Peyer's patch (tissue), 4 donors: ENCODE data around the gene ZNF207. TPM values are rescaled to one million over a fixed set of nuclear protein-coding genes. Genes with fewer than 3 reads are reported as not detected.
A peak's percentile ranks its signal among the peaks of the same experiment; 100 is the strongest.

ENCODE experiments used
- DNase-seq, 3 donors: peaks; one replicate each; pipeline ENCODE4 v3.0.0-alpha.2; 2017 to 2019
- H3K27ac ChIP-seq, 4 donors: fragments of 200-600 bp; sonication (generic); one replicate each; pipeline ENCODE4 v1.5.1; 2016 to 2019
- H3K27me3 ChIP-seq, 2 donors: fragments of 200-600 bp; sonication (generic); one replicate each; pipeline ENCODE4 v1.5.1; 2019
- H3K36me3 ChIP-seq, 3 donors: fragments of 200-600 bp; sonication (generic); one replicate each; pipeline ENCODE4 v1.5.1; 2016 to 2019
- H3K4me1 ChIP-seq, 4 donors: fragments of 200-600 bp; sonication (generic); one replicate each; pipeline ENCODE4 v1.5.1; 2016 to 2019
- H3K4me3 ChIP-seq, 4 donors: fragments of 200-600 bp; sonication (generic); 1 replicate in 3 of 4; 2 replicates in 1 of 4; pipeline ENCODE4 v1.5.1; 2016 to 2019; ENCODE audit warnings: mild to moderate bottlenecking in 1 of 4
- H3K9me3 ChIP-seq, 4 donors: fragments of 200-600 bp; sonication (generic); one replicate each; pipeline ENCODE4 v1.5.1; 2016 to 2019; ENCODE audit warnings: mild to moderate bottlenecking in 1 of 4
- CTCF ChIP-seq, 6 experiments: fragments of 450-650 bp in 4 of 6; fragments of 200-600 bp in 2 of 6; sonication (generic) in 1 of 6; IDR thresholded peaks; one replicate each; pipeline ENCODE4 v1.5.1; 2017 to 2019; ENCODE audit warnings: antibody characterized with exemption in 6 of 6, mild to moderate bottlenecking in 3 of 6, moderate library complexity in 1 of 6
- POLR2A ChIP-seq, 2 donors: fragments of 450-650 bp; IDR thresholded peaks; one replicate each; pipeline ENCODE4 v1.5.1; 2017; ENCODE audit warnings: antibody characterized with exemption in 2 of 2, mild to moderate bottlenecking in 2 of 2, moderate library complexity in 2 of 2
- total RNA-seq, 4 donors: library from RNA; depleted of rRNA; stranded (reverse); fragments of >200 nt; gene quantifications; one replicate each; pipeline ENCODE4 v1.1.0, GENCODE V29; 2016

ZNF207 gene
- total RNA-seq, 4 donors from 2014 or later = 139 to 234 (median 184) TPM

GRCh38 chr17:32335687-32336086 lies 14.3 kb upstream of the ZNF207 start:
- TF ChIP-seq CTCF (IDR thresholded peaks at IDR 0.05) (no peak), POLR2A (IDR thresholded peaks at IDR 0.05) (no peak)
- no peaks in the 10 kb centered on the region for H3K27me3 ChIP-seq
- H3K36me3 ChIP-seq = peaks cover 0 to 47% (median 0%) of the 10 kb centered on the region in 3 donors
- H3K4me3 ChIP-seq = no peak overlapping the region
- no peaks in the 10 kb centered on the region for H3K9me3 ChIP-seq
- H3K27ac ChIP-seq = no peak overlapping the region
- no peak for DNase-seq
- H3K4me1 ChIP-seq = no peaks in the 10 kb centered on the region

- peak in 2 of 3 donors; percentile 31 to 54 for DNase-seq
Observed at GRCh38 chr17:32341141-32341856, 8.7 kb upstream of the ZNF207 start.

GRCh38 chr17:32341857-32342602 lies 7.9 kb upstream of the ZNF207 start, which contains the start of gene C17orf75:
Gene C17orf75 (minus strand): TSS chr17:32342173. CDS start chr17:32342139, 34 bp downstream.
- Histone ChIP-seq H3K27ac (peak within 1 kb of the TSS; percentile 60 to 85 (median 74)), H3K9me3 (no peaks in the 10 kb centered on the region), H3K4me3 (peak within 1 kb of the TSS; percentile 56 to 84 (median 68)), H3K27me3 (no peaks in the 10 kb centered on the region), H3K36me3 (peaks cover 0 to 22% (median 0%) of the 10 kb centered on the region in 3 donors), H3K4me1 (peaks cover 0 to 14% (median 0%) of the 10 kb centered on the region in 4 donors)
- DNase-seq = peak; percentile 71 to 85 (median 84)
- TF ChIP-seq POLR2A (IDR thresholded peaks at IDR 0.05) (peak in 1 of 2 donors; percentile 47), CTCF (IDR thresholded peaks at IDR 0.05) (no peak)

More at GRCh38 chr17:32341141-32341856, 8.7 kb upstream of the ZNF207 start:
- H3K9me3 ChIP-seq = no peaks in the 10 kb centered on the region
- TF ChIP-seq POLR2A (IDR thresholded peaks at IDR 0.05) (no peak), CTCF (IDR thresholded peaks at IDR 0.05) (peak in 4 of 6 experiments; percentile 11 to 36 (median 33))
- peaks cover 0 to 14% (median 0%) of the 10 kb centered on the region in 4 donors for H3K4me1 ChIP-seq
- no peaks in the 10 kb centered on the region for H3K27me3 ChIP-seq
- H3K27ac ChIP-seq = peak overlapping the region; percentile 60 to 85 (median 74)
- H3K36me3 ChIP-seq = peaks cover 0 to 29% (median 0%) of the 10 kb centered on the region in 3 donors
- peak overlapping the region; percentile 56 to 84 (median 68) for H3K4me3 ChIP-seq

- TF ChIP-seq CTCF (IDR thresholded peaks at IDR 0.05) = no peak
- TF ChIP-seq POLR2A (IDR thresholded peaks at IDR 0.05) = no peak
- no peak for DNase-seq
- peaks cover 0 to 15% (median 0%) of the 10 kb centered on the region in 3 donors for H3K36me3 ChIP-seq
- no peaks in the 10 kb centered on the region for H3K27me3 ChIP-seq
- peak overlapping the region; percentile 56 to 84 (median 68) for H3K4me3 ChIP-seq
- peaks cover 0 to 15% (median 0%) of the 10 kb centered on the region in 4 donors for H3K4me1 ChIP-seq
- peak overlapping the region; percentile 34 to 81 (median 64) for H3K27ac ChIP-seq
- H3K9me3 ChIP-seq = no peaks in the 10 kb centered on the region
Observed at GRCh38 chr17:32342603-32343325, 7.2 kb upstream of the ZNF207 start.

- TF ChIP-seq CTCF (IDR thresholded peaks at IDR 0.05) = no peak
- TF ChIP-seq POLR2A (IDR thresholded peaks at IDR 0.05) = no peak
- peaks cover 0 to 25% (median 6%) of the 10 kb centered on the region in 4 donors for H3K4me1 ChIP-seq
- no peak for DNase-seq
- no peak overlapping the region for H3K27ac ChIP-seq
- no peaks in the 10 kb centered on the region for H3K27me3 ChIP-seq
- H3K9me3 ChIP-seq = no peaks in the 10 kb centered on the region
- no peak overlapping the region for H3K4me3 ChIP-seq
- no peaks in the 10 kb centered on the region for H3K36me3 ChIP-seq
Observed at GRCh38 chr17:32345951-32346600, 3.9 kb upstream of the ZNF207 start.
